ENCODE data around the gene GAS2L2.
A peak's percentile ranks its signal among the peaks of the same experiment; 100 is the strongest.

Gene GAS2L2

DNA sequence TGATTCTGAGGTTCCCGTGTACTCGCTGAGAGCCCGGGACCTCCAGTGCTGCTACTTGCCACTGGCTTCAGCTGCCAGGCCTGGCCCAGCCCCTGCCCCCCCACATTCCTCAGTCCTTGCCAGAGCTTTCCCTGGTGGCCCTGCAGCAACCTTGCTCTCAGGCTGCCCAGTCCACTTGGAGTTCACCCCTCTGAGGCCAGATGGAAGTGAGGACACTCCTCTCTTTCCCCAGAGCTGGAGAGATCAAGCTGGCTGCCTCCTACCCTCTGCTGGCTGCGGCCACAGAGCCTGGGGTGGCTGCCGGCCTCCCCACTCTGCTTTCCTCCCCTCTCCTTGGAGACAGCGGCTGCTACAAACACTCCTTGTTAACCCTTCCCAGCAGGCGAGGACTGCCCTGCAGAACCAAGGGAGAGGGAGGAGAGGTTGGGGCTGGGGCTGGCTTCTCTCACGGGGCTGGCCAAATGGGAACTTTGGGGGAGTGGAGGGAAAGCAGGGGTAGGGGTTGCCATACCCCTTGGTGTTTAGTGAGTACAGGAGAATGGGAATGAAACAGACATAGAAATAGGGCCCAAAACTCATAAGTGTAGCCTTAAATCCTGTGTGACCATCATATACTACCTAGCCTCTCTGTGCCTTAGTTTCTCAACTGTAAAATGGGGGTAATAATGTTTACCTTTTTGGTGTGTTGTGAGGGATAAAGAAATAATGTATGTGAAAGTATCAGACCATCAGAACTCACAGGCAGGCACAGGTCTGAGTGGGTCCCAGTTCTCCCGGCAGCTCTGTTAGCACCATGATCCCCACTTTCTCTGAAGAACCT is at the start of gene GAS2L2:
Gene GAS2L2, minus strand, starts transcription at position 295 of the 820 bp plus-strand sequence. CDS start 389 bp downstream, outside the sequence.
- no peak within 1 kb of the TSS for H3K27ac ChIP-seq
- no peak for DNase-seq (ENCODE audit: low read depth, low spot score)
- no peaks in the 10 kb centered on the region for H3K36me3 ChIP-seq (ENCODE audit: insufficient read depth, low read length)
- TF ChIP-seq FOXP2 (optimal IDR thresholded peaks at IDR 0.05; ENCODE audit: control extremely low read depth, extremely low read length, insufficient read depth) (no peak), POLR2AphosphoS5 (IDR thresholded peaks at IDR 0.05; ENCODE audit: borderline replicate concordance, low read depth, low read length) (no peak), EZH2 (IDR thresholded peaks at IDR 0.05) (no peak)
- H3K4me3 ChIP-seq: no peak within 1 kb of the TSS
- H3K9me3 ChIP-seq (ENCODE audit: low read depth, low read length): no peaks in the 10 kb centered on the region
- H3K9ac ChIP-seq (ENCODE audit: insufficient read length): no peak within 1 kb of the TSS

DNA sequence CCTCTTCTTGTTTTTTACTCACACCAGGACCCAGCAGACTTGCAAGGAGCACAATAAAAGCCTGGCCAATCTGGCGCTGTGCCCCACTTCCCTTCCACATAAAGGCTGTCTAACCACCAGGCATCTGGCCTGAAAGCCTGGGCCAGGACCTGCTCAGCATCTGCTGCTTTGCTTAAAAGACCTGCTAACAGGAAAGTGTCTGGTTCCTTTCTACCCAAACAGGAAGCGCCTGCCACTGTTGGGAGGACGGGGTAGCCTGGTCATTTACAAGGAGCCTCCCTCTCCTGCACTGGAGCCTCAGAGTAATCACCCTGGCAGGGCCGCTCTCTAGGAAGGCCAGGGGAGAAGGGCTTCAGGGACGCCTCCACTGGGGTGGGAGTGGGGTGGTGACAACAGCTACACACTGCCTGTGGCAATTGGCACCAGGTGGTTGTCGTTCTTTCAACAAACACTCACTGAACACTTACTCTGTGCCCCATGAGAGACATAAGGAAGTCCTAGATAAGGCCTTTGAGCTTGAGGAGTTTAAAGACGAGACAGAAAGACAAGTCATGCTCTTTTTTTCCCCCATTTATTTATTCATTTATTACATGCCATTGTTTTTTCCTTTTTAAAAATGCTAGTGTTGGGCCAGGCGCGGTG is 48.7 kb upstream of the GAS2L2 start:
- Histone ChIP-seq H3K36me3 (ENCODE audit: insufficient read depth, low read length) (no peaks in the 10 kb centered on the region), H3K4me3 (no peak overlapping the region), H3K9me3 (ENCODE audit: low read depth, low read length) (no peaks in the 10 kb centered on the region), H3K9ac (ENCODE audit: insufficient read length) (no peak overlapping the region), H3K27ac (no peak overlapping the region)
- TF ChIP-seq FOXP2 (optimal IDR thresholded peaks at IDR 0.05; ENCODE audit: control extremely low read depth, extremely low read length, insufficient read depth): no peak
- TF ChIP-seq POLR2AphosphoS5 (IDR thresholded peaks at IDR 0.05; ENCODE audit: borderline replicate concordance, low read depth, low read length): no peak
- no peak for TF ChIP-seq EZH2 (IDR thresholded peaks at IDR 0.05)
- no peak for DNase-seq (ENCODE audit: low read depth, low spot score)

DNA sequence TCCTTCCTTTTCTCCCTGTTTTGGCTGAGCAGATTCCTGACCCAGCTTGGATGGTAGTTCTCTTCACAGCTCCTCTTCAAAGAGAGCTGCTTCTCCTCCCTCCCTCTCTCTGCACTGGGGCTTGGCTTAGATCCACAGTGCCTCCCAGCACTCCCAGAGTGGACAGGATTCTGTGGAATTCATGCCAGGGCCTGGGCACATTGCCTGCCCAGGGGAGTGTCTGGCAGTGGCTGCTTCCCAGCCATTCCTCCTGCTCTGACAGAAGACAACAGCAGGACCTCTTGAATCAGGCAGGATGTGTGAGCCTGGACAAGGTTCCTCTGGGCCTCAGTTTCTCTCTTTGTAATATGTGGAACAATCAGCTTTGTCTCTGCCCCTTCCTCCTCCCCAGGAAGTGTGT is 46.9 kb upstream of the GAS2L2 start:
- H3K9ac ChIP-seq (ENCODE audit: insufficient read length): no peak overlapping the region
- H3K27ac ChIP-seq: no peak overlapping the region
- no peaks in the 10 kb centered on the region for H3K36me3 ChIP-seq (ENCODE audit: insufficient read depth, low read length)
- no peaks in the 10 kb centered on the region for H3K9me3 ChIP-seq (ENCODE audit: low read depth, low read length)
- no peak for DNase-seq (ENCODE audit: low read depth, low spot score)
- TF ChIP-seq POLR2AphosphoS5 (IDR thresholded peaks at IDR 0.05; ENCODE audit: borderline replicate concordance, low read depth, low read length) (no peak), FOXP2 (optimal IDR thresholded peaks at IDR 0.05; ENCODE audit: control extremely low read depth, extremely low read length, insufficient read depth) (no peak), EZH2 (IDR thresholded peaks at IDR 0.05) (no peak)
- H3K4me3 ChIP-seq: no peak overlapping the region

DNA sequence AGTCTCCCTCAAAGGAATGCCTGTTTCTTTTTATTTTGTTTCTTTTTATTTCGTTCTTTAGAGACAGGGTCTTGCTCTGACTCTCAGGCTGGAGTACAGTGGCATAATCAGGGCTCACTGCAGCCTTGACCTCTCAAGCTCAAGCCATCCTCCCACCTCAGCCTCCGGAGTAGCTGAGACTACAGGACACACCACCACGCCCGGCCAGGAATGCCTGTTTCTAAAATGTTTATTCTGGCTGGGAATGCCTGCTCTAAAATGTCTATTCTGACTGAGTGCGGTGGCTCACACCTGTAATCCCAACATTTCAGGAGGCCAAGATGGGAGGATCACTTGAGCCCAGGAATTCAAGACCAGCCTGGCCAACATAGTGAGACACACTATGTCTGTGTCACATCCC is 44.9 kb upstream of the GAS2L2 start:
- H3K4me3 ChIP-seq: no peak overlapping the region
- TF ChIP-seq POLR2AphosphoS5 (IDR thresholded peaks at IDR 0.05; ENCODE audit: borderline replicate concordance, low read depth, low read length) (no peak), EZH2 (IDR thresholded peaks at IDR 0.05) (no peak), FOXP2 (optimal IDR thresholded peaks at IDR 0.05; ENCODE audit: control extremely low read depth, extremely low read length, insufficient read depth) (no peak)
- H3K36me3 ChIP-seq (ENCODE audit: insufficient read depth, low read length): no peaks in the 10 kb centered on the region
- no peak overlapping the region for H3K9ac ChIP-seq (ENCODE audit: insufficient read length)
- no peak overlapping the region for H3K27ac ChIP-seq
- H3K9me3 ChIP-seq (ENCODE audit: low read depth, low read length): no peaks in the 10 kb centered on the region
- no peak for DNase-seq (ENCODE audit: low read depth, low spot score)

DNA sequence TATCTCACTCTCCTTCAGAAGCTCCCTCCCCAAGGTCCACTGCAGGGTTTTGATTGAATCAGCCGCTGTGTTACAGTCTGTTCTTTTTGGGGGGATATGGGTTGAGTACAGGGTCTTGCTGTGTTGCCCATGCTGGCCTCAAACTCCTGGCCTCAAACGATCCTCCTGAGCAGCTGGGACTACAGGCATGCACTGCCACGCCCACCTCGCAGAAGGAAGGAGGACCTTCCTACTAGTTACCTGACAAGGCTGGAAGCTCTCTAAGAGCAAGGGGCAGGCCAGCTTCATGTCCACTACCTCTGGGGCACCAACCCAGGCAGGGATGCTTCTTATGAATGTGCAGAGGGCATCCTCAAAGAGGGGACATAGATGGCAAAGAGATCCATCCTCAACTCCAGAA is 44.3 kb upstream of the GAS2L2 start:
- no peak for DNase-seq (ENCODE audit: low read depth, low spot score)
- TF ChIP-seq FOXP2 (optimal IDR thresholded peaks at IDR 0.05; ENCODE audit: control extremely low read depth, extremely low read length, insufficient read depth): no peak
- TF ChIP-seq EZH2 (IDR thresholded peaks at IDR 0.05): no peak
- TF ChIP-seq POLR2AphosphoS5 (IDR thresholded peaks at IDR 0.05; ENCODE audit: borderline replicate concordance, low read depth, low read length): no peak
- no peaks in the 10 kb centered on the region for H3K36me3 ChIP-seq (ENCODE audit: insufficient read depth, low read length)
- H3K4me3 ChIP-seq: no peak overlapping the region
- H3K27ac ChIP-seq: no peak overlapping the region
- no peak overlapping the region for H3K9ac ChIP-seq (ENCODE audit: insufficient read length)
- H3K9me3 ChIP-seq (ENCODE audit: low read depth, low read length): no peaks in the 10 kb centered on the region

GRCh38 chr17:35796942-35797341 is 43.9 kb upstream of the GAS2L2 start:
- no peaks in the 10 kb centered on the region for H3K36me3 ChIP-seq (ENCODE audit: insufficient read depth, low read length)
- H3K4me3 ChIP-seq: no peak overlapping the region
- H3K9me3 ChIP-seq (ENCODE audit: low read depth, low read length): no peaks in the 10 kb centered on the region
- H3K27ac ChIP-seq: no peak overlapping the region
- H3K9ac ChIP-seq (ENCODE audit: insufficient read length): no peak overlapping the region
- DNase-seq (ENCODE audit: low read depth, low spot score): no peak
- TF ChIP-seq POLR2AphosphoS5 (IDR thresholded peaks at IDR 0.05; ENCODE audit: borderline replicate concordance, low read depth, low read length) (no peak), FOXP2 (optimal IDR thresholded peaks at IDR 0.05; ENCODE audit: control extremely low read depth, extremely low read length, insufficient read depth) (no peak), EZH2 (IDR thresholded peaks at IDR 0.05) (no peak)

DNA sequence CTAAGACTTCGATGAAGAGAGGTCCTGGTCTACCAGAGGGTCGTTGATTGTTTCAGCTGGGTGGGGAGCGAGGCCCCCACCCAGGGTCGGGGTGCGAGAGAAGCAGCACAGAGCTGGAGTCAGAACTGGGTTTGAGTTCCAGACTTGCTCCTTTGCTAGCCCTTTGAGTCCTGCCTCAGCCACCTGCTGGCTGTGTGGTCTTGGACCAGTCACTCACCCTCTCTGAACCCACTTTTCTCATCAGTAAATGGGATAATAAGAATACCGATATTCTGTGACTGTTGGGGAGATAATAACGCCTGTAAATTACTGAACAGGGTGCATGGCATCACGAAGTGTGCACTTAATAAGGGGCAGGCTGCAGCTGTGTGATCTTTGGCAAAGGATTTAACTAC is 42.8 kb upstream of the GAS2L2 start:
- no peaks in the 10 kb centered on the region for H3K9me3 ChIP-seq (ENCODE audit: low read depth, low read length)
- TF ChIP-seq POLR2AphosphoS5 (IDR thresholded peaks at IDR 0.05; ENCODE audit: borderline replicate concordance, low read depth, low read length): no peak
- no peak for TF ChIP-seq FOXP2 (optimal IDR thresholded peaks at IDR 0.05; ENCODE audit: control extremely low read depth, extremely low read length, insufficient read depth)
- no peak for TF ChIP-seq EZH2 (IDR thresholded peaks at IDR 0.05)
- H3K9ac ChIP-seq (ENCODE audit: insufficient read length): no peak overlapping the region
- H3K4me3 ChIP-seq: peak overlapping the region; percentile 70
- DNase-seq (ENCODE audit: low read depth, low spot score): no peak
- H3K36me3 ChIP-seq (ENCODE audit: insufficient read depth, low read length): no peaks in the 10 kb centered on the region
- H3K27ac ChIP-seq: no peak overlapping the region

- H3K9me3 ChIP-seq (ENCODE audit: low read depth, low read length): no peaks in the 10 kb centered on the region
- H3K4me3 ChIP-seq: peak within 1 kb of the TSS; percentile 70
- H3K9ac ChIP-seq (ENCODE audit: insufficient read length): no peak within 1 kb of the TSS
- no peak for TF ChIP-seq FOXP2 (optimal IDR thresholded peaks at IDR 0.05; ENCODE audit: control extremely low read depth, extremely low read length, insufficient read depth)
- TF ChIP-seq POLR2AphosphoS5 (IDR thresholded peaks at IDR 0.05; ENCODE audit: borderline replicate concordance, low read depth, low read length): no peak
- no peak within 1 kb of the TSS for H3K27ac ChIP-seq
- no peak for DNase-seq (ENCODE audit: low read depth, low spot score)
- H3K36me3 ChIP-seq (ENCODE audit: insufficient read depth, low read length): no peaks in the 10 kb centered on the region
Measured at GRCh38 chr17:35795007-35795870, 42.2 kb upstream of the GAS2L2 start, which contains the start of gene MMP28. TSS of gene MMP28 (minus strand) at chr17:35795641. CDS start at chr17:35795377, 264 bp downstream.

All from SK-N-MC (cell line).